H9 (cell line): ENCODE data around the gene TTC9. TPM values are rescaled to one million over a fixed set of nuclear protein-coding genes. Genes with fewer than 3 reads are reported as not detected.

Source experiments
- DNase-seq: peaks from one replicate; pipeline ENCODE4 v3.0.0-alpha.2; 2017
- H2AFZ ChIP-seq: one replicate; pipeline ENCODE4 v1.6.1; 2013; ENCODE audit warnings: mild to moderate bottlenecking, low read length, control low read depth, moderate library complexity
- H2AK5ac ChIP-seq: 2 replicates; pipeline ENCODE4 v1.6.1; 2013; ENCODE audit warnings: low read length, control low read depth, mixed read lengths; ENCODE audit not compliant: insufficient read length
- H2BK120ac ChIP-seq: one replicate; pipeline ENCODE4 v1.6.1; 2013; ENCODE audit warnings: low read depth, mild to moderate bottlenecking, low read length, control low read depth, inconsistent platforms; ENCODE audit not compliant: poor library complexity, severe bottlenecking
- H2BK12ac ChIP-seq: 2 replicates; pipeline ENCODE4 v1.6.1; 2013; ENCODE audit warnings: low read length, control low read depth, mixed read lengths, low read depth; ENCODE audit not compliant: insufficient read length
- H2BK15ac ChIP-seq: 2 replicates; pipeline ENCODE4 v1.6.1; 2013; ENCODE audit warnings: low read depth, low read length, control low read depth
- H2BK20ac ChIP-seq: one replicate; pipeline ENCODE4 v1.6.1; 2013; ENCODE audit warnings: low read depth, mild to moderate bottlenecking, low read length, control low read depth, inconsistent platforms; ENCODE audit not compliant: poor library complexity, severe bottlenecking
- H2BK5ac ChIP-seq: 2 replicates; pipeline ENCODE4 v1.6.1; 2013; ENCODE audit warnings: low read length, control low read depth, mixed read lengths; ENCODE audit not compliant: insufficient read length
- H3K14ac ChIP-seq: 2 replicates; pipeline ENCODE4 v1.6.1; 2013; ENCODE audit warnings: low read length, control low read depth; ENCODE audit not compliant: insufficient read depth
- H3K18ac ChIP-seq: 2 replicates; pipeline ENCODE4 v1.6.1; 2013; ENCODE audit warnings: low read depth, mild to moderate bottlenecking, mixed read lengths, low read length, control low read depth; ENCODE audit not compliant: insufficient read length
- H3K23ac ChIP-seq: 2 replicates; pipeline ENCODE4 v1.6.1; 2013; ENCODE audit warnings: low read length, control low read depth, mixed read lengths, low read depth; ENCODE audit not compliant: insufficient read length
- H3K23me2 ChIP-seq: 2 replicates; pipeline ENCODE4 v1.6.1; 2013; ENCODE audit warnings: low read depth, mild to moderate bottlenecking, mixed read lengths, low read length, control low read depth; ENCODE audit not compliant: insufficient read length, poor library complexity, severe bottlenecking
- H3K27ac ChIP-seq: 2 replicates; pipeline ENCODE4 v1.5.1; 2013; ENCODE audit warnings: low read length, control low read depth, mixed read lengths, low read depth; ENCODE audit not compliant: insufficient read length
- H3K27me3 ChIP-seq: 2 replicates; pipeline ENCODE4 v1.6.1; 2013; ENCODE audit warnings: low read length, control low read depth, inconsistent platforms; ENCODE audit not compliant: insufficient read depth
- H3K4ac ChIP-seq: 2 replicates; pipeline ENCODE4 v1.6.1; 2013; ENCODE audit warnings: low read depth, mild to moderate bottlenecking, control low read depth, inconsistent platforms, low read length, moderate library complexity
- H3K4me1 ChIP-seq: 2 replicates; pipeline ENCODE4 v1.6.1; 2013; ENCODE audit warnings: low read length, control low read depth, inconsistent platforms; ENCODE audit not compliant: insufficient read depth
- H3K4me2 ChIP-seq: 2 replicates; pipeline ENCODE4 v1.6.1; 2013; ENCODE audit warnings: low read length, control low read depth, mixed read lengths; ENCODE audit not compliant: insufficient read length, insufficient read depth
- H3K56ac ChIP-seq: 2 replicates; pipeline ENCODE4 v1.6.1; 2013; ENCODE audit warnings: low read depth, mild to moderate bottlenecking, mixed read lengths, low read length, control low read depth; ENCODE audit not compliant: insufficient read length
- H3K79me1 ChIP-seq: 2 replicates; pipeline ENCODE4 v1.6.1; 2013; ENCODE audit warnings: low read depth, mild to moderate bottlenecking, moderate library complexity, low read length, control low read depth, inconsistent platforms; ENCODE audit not compliant: insufficient read depth, poor library complexity, severe bottlenecking
- H3K79me2 ChIP-seq: 2 replicates; pipeline ENCODE4 v1.6.1; 2013; ENCODE audit warnings: low read length, control low read depth, inconsistent platforms; ENCODE audit not compliant: insufficient read depth
- H3K9ac ChIP-seq: 2 replicates; pipeline ENCODE4 v1.6.1; 2013; ENCODE audit warnings: low read length, control low read depth, mixed read lengths; ENCODE audit not compliant: insufficient read length; ENCODE audit errors: extremely low read depth
- H3K9me3 ChIP-seq: one replicate; pipeline ENCODE4 v1.6.1; 2013; ENCODE audit warnings: low read depth, low read length, inconsistent platforms; ENCODE audit not compliant: control insufficient read depth
- H3T11ph ChIP-seq: one replicate; pipeline ENCODE4 v1.6.1; 2013; ENCODE audit warnings: mild to moderate bottlenecking, low read length, control low read depth, inconsistent platforms
- H4K20me1 ChIP-seq: one replicate; pipeline ENCODE4 v1.6.1; 2013; ENCODE audit not compliant: control insufficient read depth, insufficient read length, insufficient read depth
- H4K5ac ChIP-seq: 2 replicates; pipeline ENCODE4 v1.6.1; 2013; ENCODE audit warnings: low read depth, mild to moderate bottlenecking, mixed read lengths, low read length, control low read depth; ENCODE audit not compliant: insufficient read length
- H4K8ac ChIP-seq: replicated peaks from 2 replicates; pipeline ENCODE4 v1.6.1; 2013; ENCODE audit warnings: low read length, control low read depth, mixed read lengths, low read depth; ENCODE audit not compliant: insufficient read length
- H4K91ac ChIP-seq: 2 replicates; pipeline ENCODE4 v1.6.1; 2013; ENCODE audit warnings: low read depth, mild to moderate bottlenecking, moderate library complexity, mixed read lengths, low read length, control low read depth; ENCODE audit not compliant: insufficient read length
- H3K27ac Mint-ChIP-seq, 3 experiments: 2 replicates in 2 of 3; 3 replicates in 1 of 3; pipeline ENCODE4 v1.8.0; 2020 to 2021; ENCODE audit warnings: mixed read lengths in 3 of 3, mild to moderate bottlenecking in 1 of 3, moderate library complexity in 1 of 3
- H3K27me3 Mint-ChIP-seq: 2 replicates; pipeline ENCODE4 v1.8.0; 2021; ENCODE audit warnings: low read depth, mild to moderate bottlenecking, moderate library complexity, mixed read lengths
- H3K36me3 Mint-ChIP-seq, 3 experiments: 2 replicates in 2 of 3; 3 replicates in 1 of 3; pipeline ENCODE4 v1.8.0; 2020 to 2021; ENCODE audit warnings: low read depth in 3 of 3, mixed read lengths in 3 of 3; ENCODE audit not compliant: insufficient read depth in 1 of 3
- H3K4me1 Mint-ChIP-seq, 2 experiments: 2 replicates each; pipeline ENCODE4 v1.8.0; 2020; ENCODE audit warnings: mixed read lengths in 2 of 2
- H3K4me3 Mint-ChIP-seq, 2 experiments: 2 replicates in 1 of 2; 3 replicates in 1 of 2; pipeline ENCODE4 v1.8.0; 2020 to 2021; ENCODE audit warnings: mild to moderate bottlenecking in 2 of 2, mixed read lengths in 2 of 2, moderate library complexity in 1 of 2
- H3K9me3 Mint-ChIP-seq, 2 experiments: 2 replicates in 1 of 2; 3 replicates in 1 of 2; pipeline ENCODE4 v1.8.0; 2020; ENCODE audit warnings: mild to moderate bottlenecking in 2 of 2, mixed read lengths in 2 of 2, moderate library complexity in 1 of 2
- CTCF ChIP-seq: fragments of 200-600 bp; sonication (generic); conservative IDR thresholded peaks from 3 replicates; pipeline ENCODE4 v1.8.0; 2021; ENCODE audit warnings: antibody characterized with exemption, mild to moderate bottlenecking
- WGBS: extraction: QIAGEN DNeasy Blood & Tissue Kit; methylation state at CpG from one replicate; pipeline ENCODE4 v1.1.7; 2013; ENCODE audit warnings: missing lambda C conversion rate, low lambda C conversion rate, mixed read lengths; ENCODE audit not compliant: insufficient read length; ENCODE audit errors: extremely low coverage; 5-methylcytosine and 5-hydroxymethylcytosine counted together
- total RNA-seq: library from RNA; stranded (reverse); gene quantifications from 2 replicates; pipeline ENCODE4 v1.2.1, GENCODE V29; 2021

Gene TTC9
- total RNA-seq, 1 experiment from 2014 or later, result 17.4 TPM

DNA sequence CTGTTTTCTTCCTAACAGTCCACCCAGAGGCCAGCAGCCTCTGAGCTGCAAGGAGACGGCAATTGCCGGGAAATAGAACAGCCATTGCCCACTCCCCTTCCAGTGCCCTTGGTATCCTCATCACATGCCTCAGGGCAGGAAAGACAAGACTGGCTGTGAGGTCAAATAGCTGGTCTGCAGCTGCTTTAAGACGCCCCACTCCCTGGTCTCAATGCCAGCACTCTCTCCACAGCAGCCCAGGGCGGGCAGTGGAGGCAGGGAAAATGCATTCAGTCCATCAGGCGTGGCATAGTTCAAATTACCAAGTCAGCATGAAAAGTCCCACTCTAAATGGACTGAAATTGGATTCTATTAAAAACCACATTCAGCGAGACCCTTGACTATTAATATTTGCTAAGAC is 35.6 kb downstream of the TTC9 start:
- no peaks in the 10 kb centered on the region for H3K79me1 ChIP-seq
- no peak overlapping the region for H4K8ac ChIP-seq
- H3K4me3 Mint-ChIP-seq, result no peak overlapping the region
- H3K27ac ChIP-seq, result no peak overlapping the region
- H3K18ac ChIP-seq, result no peak overlapping the region
- no peaks in the 10 kb centered on the region for H3K4me1 Mint-ChIP-seq
- DNase-seq, result no peak
- no peak overlapping the region for H3K4me2 ChIP-seq
- no peak overlapping the region for H4K5ac ChIP-seq
- no peaks in the 10 kb centered on the region for H3K23me2 ChIP-seq
- no peak overlapping the region for H4K91ac ChIP-seq
- H3K27me3 Mint-ChIP-seq, result no peaks in the 10 kb centered on the region
- no peak overlapping the region for H2AFZ ChIP-seq
- no peak overlapping the region for H2BK5ac ChIP-seq
- H3K56ac ChIP-seq, result no peak overlapping the region
- no peaks in the 10 kb centered on the region for H3K9me3 ChIP-seq
- no peak overlapping the region for H3K4ac ChIP-seq
- H3K14ac ChIP-seq, result no peak overlapping the region
- H2BK15ac ChIP-seq, result no peak overlapping the region
- H3K27me3 ChIP-seq, result no peaks in the 10 kb centered on the region
- no peak overlapping the region for H2BK20ac ChIP-seq
- H2BK120ac ChIP-seq, result no peak overlapping the region
- 0 out of 2 replicates have a peak, but pooled peaks cover 2% of the 10 kb centered on the region for H3K79me2 ChIP-seq
- no peak overlapping the region for H2BK12ac ChIP-seq
- no peak overlapping the region for H3K9ac ChIP-seq
- no peaks in the 10 kb centered on the region for H3K9me3 Mint-ChIP-seq
- peaks cover 10 to 21% (median 13%) of the 10 kb centered on the region in 3 experiments; a peak in 6 of 7 replicates for H3K36me3 Mint-ChIP-seq
- H3K23ac ChIP-seq, result no peak overlapping the region
- H2AK5ac ChIP-seq, result no peak overlapping the region
- no CpG with 5 or more reads among the region's 6 CpGs for WGBS
- no peaks in the 10 kb centered on the region for H4K20me1 ChIP-seq
- TF ChIP-seq CTCF, result no peak
- no peaks in the 10 kb centered on the region; the same call in 1 of the 2 replicates for H3K4me1 ChIP-seq
- H3K27ac Mint-ChIP-seq, result no peak overlapping the region; a peak in 1 of 7 replicates
- H3T11ph ChIP-seq, result no peak overlapping the region
